Measurements from ENCODE around the gene VEGFD. TPM values are rescaled to one million over a fixed set of nuclear protein-coding genes. Genes with fewer than 3 reads are reported as not detected.

The VEGFD gene
- total RNA-seq, 2 donors from 2014 or later = 1.2 to 2.5 TPM

DNA sequence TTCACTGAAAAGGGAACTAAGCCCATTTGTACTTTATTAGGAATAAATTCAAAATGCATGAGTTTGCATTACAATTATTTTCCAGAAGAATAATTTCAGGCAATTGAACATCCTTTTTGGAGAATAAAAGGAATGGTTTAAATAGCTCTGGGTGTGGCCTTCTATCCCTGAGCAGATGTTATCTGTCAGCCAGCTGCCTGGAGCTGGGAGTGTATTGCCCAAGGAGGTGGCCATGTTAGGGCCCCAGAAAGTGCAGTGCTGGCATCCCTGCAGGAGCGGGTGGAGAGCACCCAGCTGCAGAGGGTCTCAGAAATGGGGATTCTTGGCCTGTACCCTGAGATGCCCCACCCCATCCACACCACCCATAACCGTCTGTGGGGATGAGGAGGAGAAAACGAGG lies 21.6 kb upstream of the VEGFD start:
- no peak overlapping the region for H3K27ac ChIP-seq
- no peak for DNase-seq
- intact Hi-C loops (cut with DNase I) = no loop called here

DNA sequence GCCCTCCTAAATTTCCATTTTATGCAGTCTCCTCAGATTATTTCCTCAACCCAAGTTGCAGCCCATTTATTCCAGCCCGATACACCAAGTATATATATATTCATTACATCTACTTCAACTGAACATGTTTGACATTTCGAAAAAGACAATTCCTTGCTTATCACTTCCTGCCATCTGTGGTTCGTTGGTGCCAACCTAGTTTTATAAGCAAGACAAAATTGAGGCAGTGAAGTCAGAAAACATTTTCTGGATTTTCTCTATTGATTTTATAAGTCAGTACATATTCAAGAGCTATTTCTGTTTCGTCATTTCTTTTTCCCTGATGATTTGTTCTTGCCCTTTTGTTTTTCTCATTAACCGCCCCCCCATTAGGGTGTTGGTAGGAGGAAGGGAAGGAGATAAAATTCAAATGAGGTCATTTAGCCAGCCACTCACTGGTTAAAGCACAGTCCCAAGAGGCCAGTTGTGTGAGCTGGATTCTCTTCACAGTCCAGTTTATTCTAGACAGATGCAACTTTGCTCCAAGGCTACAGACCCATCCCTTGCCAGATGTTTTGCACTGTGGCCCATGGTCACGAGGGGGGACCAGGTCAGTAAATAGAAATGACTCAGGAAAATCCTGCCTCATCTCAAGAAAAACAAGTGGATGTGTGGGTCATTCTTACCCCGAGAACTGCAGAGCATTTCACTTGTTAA lies 20.3 kb upstream of the VEGFD start:
- no peaks in the 10 kb centered on the region for H3K27me3 ChIP-seq
- no peak overlapping the region for H3K4me3 ChIP-seq
- no peaks in the 10 kb centered on the region for H3K9me3 ChIP-seq
- H3K9ac ChIP-seq (ENCODE audit: low read depth in 2 of 2, low read length in 2 of 2) = no peak overlapping the region
- TF ChIP-seq CTCF (IDR thresholded peaks at IDR 0.05) = no peak
- H3K36me3 ChIP-seq = no peaks in the 10 kb centered on the region
- H3K4me1 ChIP-seq = no peaks in the 10 kb centered on the region
- DNase-seq = peak; percentile 20
- intact Hi-C loops (cut with DNase I) = no loop called here
- no peak overlapping the region for H3K27ac ChIP-seq

More for the DNA sequence above, 21.6 kb upstream of the VEGFD start:
- H3K9me3 ChIP-seq = no peaks in the 10 kb centered on the region
- no peaks in the 10 kb centered on the region for H3K36me3 ChIP-seq
- no peaks in the 10 kb centered on the region for H3K4me1 ChIP-seq
- no peak overlapping the region for H3K9ac ChIP-seq (ENCODE audit: low read depth in 2 of 2, low read length in 2 of 2)
- no peaks in the 10 kb centered on the region for H3K27me3 ChIP-seq
- H3K4me3 ChIP-seq = no peak overlapping the region
- TF ChIP-seq CTCF (IDR thresholded peaks at IDR 0.05) = no peak

- TF ChIP-seq CTCF (IDR thresholded peaks at IDR 0.05) = no peak
- H3K4me1 ChIP-seq = no peaks in the 10 kb centered on the region
- no peak overlapping the region for H3K27ac ChIP-seq
- intact Hi-C loops (cut with DNase I) = no loop called here
- no peaks in the 10 kb centered on the region for H3K27me3 ChIP-seq
- DNase-seq = no peak
- H3K9me3 ChIP-seq = no peaks in the 10 kb centered on the region
- H3K36me3 ChIP-seq = no peaks in the 10 kb centered on the region
- no peak overlapping the region for H3K9ac ChIP-seq (ENCODE audit: low read depth in 2 of 2, low read length in 2 of 2)
- H3K4me3 ChIP-seq = no peak overlapping the region
These were observed 17.2 kb upstream of the VEGFD start for GRCh38 chrX:15401378-15401777.

GRCh38 chrX:15399962-15400391 lies 15.8 kb upstream of the VEGFD start:
- Histone ChIP-seq H3K4me1 (no peaks in the 10 kb centered on the region), H3K4me3 (no peak overlapping the region), H3K27me3 (no peaks in the 10 kb centered on the region), H3K9ac (ENCODE audit: low read depth in 2 of 2, low read length in 2 of 2) (no peak overlapping the region), H3K36me3 (no peaks in the 10 kb centered on the region), H3K27ac (no peak overlapping the region), H3K9me3 (no peaks in the 10 kb centered on the region)
- intact Hi-C loops (cut with DNase I) = no loop called here
- no peak for TF ChIP-seq CTCF (IDR thresholded peaks at IDR 0.05)
- DNase-seq = no peak

DNA sequence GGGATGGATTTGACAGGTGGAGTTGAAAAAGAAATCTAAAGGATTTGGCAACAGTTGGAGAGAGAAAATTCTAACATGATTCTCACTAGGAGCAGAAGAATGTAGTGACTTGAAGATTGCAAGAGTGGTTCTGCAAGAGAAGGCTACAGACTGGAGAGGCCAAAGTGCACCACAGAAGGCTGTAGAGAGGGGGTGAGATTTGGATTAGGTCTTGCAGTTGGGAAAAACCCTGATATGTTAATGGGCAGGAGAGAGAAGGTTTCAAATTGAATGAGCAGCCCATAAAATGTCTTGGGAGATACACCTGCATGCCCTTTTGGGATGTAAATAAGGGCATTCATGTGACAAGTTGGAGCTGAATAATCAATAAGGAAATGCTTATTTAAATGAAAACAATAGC lies 14.7 kb upstream of the VEGFD start:
- intact Hi-C loops (cut with DNase I) = no loop called here
- no peaks in the 10 kb centered on the region for H3K36me3 ChIP-seq
- H3K27ac ChIP-seq = no peak overlapping the region
- H3K4me1 ChIP-seq = no peaks in the 10 kb centered on the region
- H3K4me3 ChIP-seq = no peak overlapping the region
- no peaks in the 10 kb centered on the region for H3K27me3 ChIP-seq
- no peaks in the 10 kb centered on the region for H3K9me3 ChIP-seq
- no peak for TF ChIP-seq CTCF (IDR thresholded peaks at IDR 0.05)
- DNase-seq = no peak
- H3K9ac ChIP-seq (ENCODE audit: low read depth in 2 of 2, low read length in 2 of 2) = no peak overlapping the region

Measured in colonic mucosa (tissue), 4 donors.